NB4 (cell line): ENCODE results near the gene ABI3.

ENCODE experiments used
- DNase-seq: peaks from one replicate; pipeline ENCODE4 v3.0.0; 2010; ENCODE audit warnings: low read depth
- H3K4me3 ChIP-seq: one replicate; pipeline ENCODE4 v1.5.1; 2011; ENCODE audit warnings: mild to moderate bottlenecking, low read depth, low read length, moderate library complexity
- CTCF ChIP-seq: IDR thresholded peaks from one replicate; pipeline ENCODE4 v1.5.1; 2012; ENCODE audit warnings: low read depth, low read length
- MAX ChIP-seq: IDR thresholded peaks from 2 replicates; pipeline ENCODE4 v1.6.1; 2011; ENCODE audit warnings: low read depth, low read length
- MYC ChIP-seq: IDR thresholded peaks from 2 replicates; pipeline ENCODE4 v1.6.1; 2011; ENCODE audit warnings: low read depth, low read length
- POLR2A ChIP-seq: IDR thresholded peaks from 2 replicates; pipeline ENCODE4 v1.6.1; 2011; ENCODE audit warnings: mild to moderate bottlenecking; ENCODE audit not compliant: insufficient read length; ENCODE audit errors: extremely low read depth

The ABI3 gene

DNA sequence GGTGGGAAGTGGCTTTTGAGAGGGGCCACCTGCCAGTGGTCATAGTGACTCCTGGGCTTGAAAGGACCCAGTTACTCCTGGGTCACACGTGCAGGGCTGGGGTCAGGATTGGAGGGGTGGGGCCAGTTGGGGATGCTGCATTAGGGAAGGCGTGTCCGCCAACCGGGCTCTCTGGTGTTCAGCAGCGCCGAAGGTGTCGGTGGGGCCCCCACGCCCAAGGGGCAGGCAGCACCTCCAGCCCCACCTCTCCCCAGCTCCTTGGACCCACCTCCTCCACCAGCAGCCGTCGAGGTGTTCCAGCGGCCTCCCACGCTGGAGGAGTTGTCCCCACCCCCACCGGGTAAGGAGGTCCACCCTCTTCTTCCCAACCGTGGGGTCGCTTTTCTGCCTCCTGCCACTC, 9.5 kb downstream of the ABI3 start:
- no peak for DNase-seq
- TF ChIP-seq POLR2A (no peak), MAX (no peak)
- H3K4me3 ChIP-seq: no peak overlapping the region

DNA sequence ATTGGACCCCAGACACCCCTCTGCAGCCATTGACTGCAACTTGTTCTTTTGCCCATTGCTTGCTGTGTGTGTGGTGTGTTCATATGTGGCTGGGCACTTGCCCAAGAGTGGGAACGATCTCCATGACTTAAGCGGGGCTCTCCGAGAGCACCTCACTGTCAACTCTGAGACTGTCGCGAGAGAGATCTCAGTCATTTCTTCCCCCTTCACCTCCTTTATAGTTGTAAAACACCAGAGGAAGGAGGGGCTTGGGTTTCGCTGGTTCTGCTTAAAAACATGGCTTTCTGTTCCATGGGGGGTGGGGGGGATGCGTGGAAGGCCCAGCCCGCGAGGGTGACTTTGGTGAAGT, 12.6 kb downstream of the ABI3 start:
- no peak for DNase-seq
- no peak overlapping the region for H3K4me3 ChIP-seq
- no peak for TF ChIP-seq MYC
- no peak for TF ChIP-seq MAX
- TF ChIP-seq POLR2A: no peak

- H3K4me3 ChIP-seq: no peak overlapping the region
- TF ChIP-seq MYC (no peak), POLR2A (no peak), CTCF (peak; percentile 87), MAX (no peak)
- peak; percentile 56 for DNase-seq
These were observed 13.2 kb downstream of the ABI3 start for GRCh38 chr17:49223517-49224197.

GRCh38 chr17:49224198-49224996, 13.9 kb downstream of the ABI3 start:
- TF ChIP-seq CTCF (no peak), MAX (no peak), POLR2A (no peak), MYC (no peak)
- no peak overlapping the region for H3K4me3 ChIP-seq
- no peak for DNase-seq

DNA sequence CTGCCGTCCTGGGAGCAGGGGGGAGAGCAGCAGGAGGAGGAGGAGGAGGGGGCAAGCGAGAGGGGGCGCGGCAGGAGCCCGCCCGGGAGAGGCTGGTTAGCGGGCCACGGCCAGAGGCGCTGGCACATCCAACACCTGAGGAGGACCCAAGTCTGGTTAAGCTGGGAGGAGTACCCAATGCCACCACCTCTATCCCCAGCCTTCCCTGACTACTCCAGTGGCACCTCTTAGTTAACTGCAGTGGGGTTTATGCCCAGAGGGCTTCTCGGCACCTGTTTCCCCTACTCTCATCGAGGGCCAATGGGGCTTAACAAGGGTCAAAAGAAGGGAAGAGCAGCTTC, 14.5 kb downstream of the ABI3 start:
- no peak overlapping the region for H3K4me3 ChIP-seq
- no peak for DNase-seq
- TF ChIP-seq CTCF (no peak), POLR2A (no peak), MYC (no peak), MAX (no peak)

DNA sequence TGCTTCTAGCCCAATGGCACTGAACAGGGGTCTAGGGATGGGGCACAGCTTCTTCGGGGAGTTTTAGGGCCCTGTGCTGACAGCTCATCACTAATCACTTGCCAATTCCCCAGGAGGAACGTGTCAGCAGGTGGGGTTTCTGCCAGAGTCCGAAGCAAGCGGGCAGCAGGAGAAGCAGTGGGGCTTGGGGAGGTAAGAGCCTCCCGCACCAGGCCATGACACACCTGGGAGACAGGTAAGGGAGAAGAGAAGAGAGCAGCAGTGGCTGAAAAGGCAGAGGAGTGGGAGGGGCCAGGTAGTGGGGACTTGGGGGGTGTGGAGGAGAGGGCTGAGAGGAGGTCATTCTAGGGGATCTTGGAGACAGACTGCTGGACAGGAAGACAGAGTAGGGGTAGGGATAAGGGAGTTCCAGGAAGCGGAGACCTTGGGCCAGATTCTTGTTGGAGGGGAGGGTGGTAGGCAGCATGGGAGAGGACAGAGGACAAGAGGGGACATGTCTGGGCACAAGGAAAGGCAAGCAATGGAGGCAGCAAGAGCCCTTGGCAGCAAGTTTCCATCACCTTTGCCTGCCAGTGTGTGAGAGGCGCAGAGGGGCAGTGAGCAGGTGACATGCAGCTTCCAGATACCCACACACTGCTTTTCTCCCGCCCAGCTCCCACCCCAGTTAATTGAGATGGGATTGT, 15.2 kb downstream of the ABI3 start:
- no peak overlapping the region for H3K4me3 ChIP-seq
- TF ChIP-seq MAX (no peak), POLR2A (no peak), MYC (no peak), CTCF (no peak)
- no peak for DNase-seq
